Left ventricle myocardium inferior (tissue), 1 donor: ENCODE measurements around the gene SETD7. TPM values are rescaled to one million over a fixed set of nuclear protein-coding genes. Genes with fewer than 3 reads are reported as not detected.

Experiments used
- DNase-seq: peaks from one replicate; pipeline ENCODE4 v3.0.0-alpha.2; 2020
- H3K27ac ChIP-seq: fragments of 200-600 bp; replicated peaks from 2 replicates; pipeline ENCODE4 v1.8.0; 2021
- H3K27me3 ChIP-seq: fragments of 200-600 bp; 2 replicates; pipeline ENCODE4 v1.8.0; 2021; ENCODE audit warnings: low read depth
- H3K36me3 ChIP-seq: fragments of 200-600 bp; 2 replicates; pipeline ENCODE4 v1.8.0; 2021
- H3K4me1 ChIP-seq: fragments of 200-600 bp; 2 replicates; pipeline ENCODE4 v1.8.0; 2021
- H3K4me3 ChIP-seq: fragments of 200-600 bp; 2 replicates; pipeline ENCODE4 v1.8.0; 2021; ENCODE audit warnings: mild to moderate bottlenecking, moderate library complexity
- H3K9me3 ChIP-seq: fragments of 200-600 bp; replicated peaks from 2 replicates; pipeline ENCODE4 v1.8.0; 2021
- CTCF ChIP-seq: fragments of 200-600 bp; IDR thresholded peaks from 2 replicates; pipeline ENCODE4 v1.8.0; 2021; ENCODE audit warnings: antibody characterized with exemption, mild to moderate bottlenecking, borderline replicate concordance
- intact Hi-C: fragments of 100-400 bp; cut with micrococcal nuclease; formaldehyde crosslinking; loops from one replicate; pipeline ENCODE4 v1.11.0; 2022
- total RNA-seq: library from RNA; stranded (reverse); fragmentation: NEBNext Ultra II Directional; extraction: Animal tissue kit (Norgen Biotek cat#: 25700); gene quantifications from one replicate; pipeline ENCODE4 v1.2.1, GENCODE V29; 2021
- donor health status: DM: no; HTN: yes; CAD: no; lungs with severe emphysema.

SETD7 gene
- total RNA-seq, 1 donor from 2014 or later = 50.7 TPM

DNA sequence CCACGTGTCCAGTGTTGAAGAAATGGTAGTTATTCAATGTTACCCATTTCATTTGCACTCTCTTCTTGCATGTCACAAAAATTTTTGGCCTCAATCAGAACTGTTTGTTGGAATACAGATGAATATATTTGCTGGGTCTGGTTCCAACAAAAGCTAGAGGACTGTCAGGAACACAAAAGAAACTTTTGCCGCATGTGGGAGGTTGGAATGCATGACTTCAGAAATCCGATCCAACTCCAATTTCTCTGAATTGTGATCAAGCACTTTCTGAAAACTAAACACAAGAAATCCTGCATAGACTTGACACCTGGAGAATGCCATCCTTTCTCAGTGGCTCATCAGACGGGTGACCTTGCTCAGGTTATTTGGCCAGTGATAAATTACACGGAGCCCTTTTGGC lies 15.4 kb downstream of the SETD7 start:
- H3K9me3 ChIP-seq = no peaks in the 10 kb centered on the region
- H3K4me3 ChIP-seq = no peak overlapping the region
- H3K4me1 ChIP-seq = peaks cover 13% of the 10 kb centered on the region
- DNase-seq = no peak
- H3K36me3 ChIP-seq = peaks cover 21% of the 10 kb centered on the region
- H3K27me3 ChIP-seq = no peaks in the 10 kb centered on the region
- intact Hi-C loops = no loop called here
- H3K27ac ChIP-seq = no peak overlapping the region
- no peak for TF ChIP-seq CTCF

DNA sequence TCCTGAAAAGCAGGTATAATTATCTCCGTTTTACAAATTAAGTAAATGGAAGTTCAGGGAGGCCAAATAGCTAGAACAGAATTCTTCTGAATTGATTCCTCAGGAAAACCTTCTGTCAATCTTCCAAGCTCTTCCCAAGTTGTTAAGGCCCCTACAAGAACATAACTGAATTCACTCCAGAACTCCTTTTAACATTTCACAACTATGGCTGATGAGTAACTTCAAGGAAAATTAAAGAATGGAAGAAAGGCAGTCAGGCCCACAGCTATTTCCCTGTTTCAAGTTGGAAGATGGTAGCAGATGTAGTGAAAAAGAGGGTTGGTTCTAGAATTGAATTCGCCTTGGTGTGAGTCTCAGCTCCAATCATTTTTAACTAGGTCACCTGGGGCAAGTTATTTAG lies 15.9 kb downstream of the SETD7 start:
- DNase-seq = no peak
- H3K36me3 ChIP-seq = peaks cover 16% of the 10 kb centered on the region
- no peaks in the 10 kb centered on the region for H3K27me3 ChIP-seq
- H3K4me3 ChIP-seq = no peak overlapping the region
- TF ChIP-seq CTCF = no peak
- H3K9me3 ChIP-seq = no peaks in the 10 kb centered on the region
- no peak overlapping the region for H3K27ac ChIP-seq
- peaks cover 13% of the 10 kb centered on the region for H3K4me1 ChIP-seq
- intact Hi-C loops = no loop called here

DNA sequence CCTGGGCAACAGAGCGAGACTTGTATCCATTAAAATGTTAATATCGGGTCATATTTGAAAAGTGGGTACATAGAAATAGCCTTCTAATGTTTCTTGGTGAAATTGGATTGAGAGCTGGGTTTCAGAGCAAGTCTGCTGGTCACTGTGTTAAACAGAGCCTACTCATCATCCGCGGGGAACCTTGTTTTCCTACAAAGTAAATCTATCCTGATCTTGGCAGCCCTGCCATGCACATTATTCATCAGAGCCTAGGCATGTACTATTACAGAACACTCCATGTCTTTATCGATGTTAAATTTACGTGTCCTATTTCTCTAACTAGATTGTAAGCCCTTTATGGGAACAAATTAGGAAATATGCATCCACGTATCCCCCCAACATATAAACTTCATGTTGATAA lies 18.7 kb downstream of the SETD7 start:
- H3K4me3 ChIP-seq = no peak overlapping the region
- no peak for DNase-seq
- peaks cover 12% of the 10 kb centered on the region for H3K4me1 ChIP-seq
- H3K27me3 ChIP-seq = no peaks in the 10 kb centered on the region
- no peaks in the 10 kb centered on the region for H3K9me3 ChIP-seq
- TF ChIP-seq CTCF = no peak
- H3K27ac ChIP-seq = no peak overlapping the region
- intact Hi-C loops = no loop called here
- H3K36me3 ChIP-seq = peaks cover 12% of the 10 kb centered on the region

GRCh38 chr4:139535871-139536234 lies 20.2 kb downstream of the SETD7 start:
- no peak overlapping the region for H3K27ac ChIP-seq
- intact Hi-C loops = no loop called here

DNA sequence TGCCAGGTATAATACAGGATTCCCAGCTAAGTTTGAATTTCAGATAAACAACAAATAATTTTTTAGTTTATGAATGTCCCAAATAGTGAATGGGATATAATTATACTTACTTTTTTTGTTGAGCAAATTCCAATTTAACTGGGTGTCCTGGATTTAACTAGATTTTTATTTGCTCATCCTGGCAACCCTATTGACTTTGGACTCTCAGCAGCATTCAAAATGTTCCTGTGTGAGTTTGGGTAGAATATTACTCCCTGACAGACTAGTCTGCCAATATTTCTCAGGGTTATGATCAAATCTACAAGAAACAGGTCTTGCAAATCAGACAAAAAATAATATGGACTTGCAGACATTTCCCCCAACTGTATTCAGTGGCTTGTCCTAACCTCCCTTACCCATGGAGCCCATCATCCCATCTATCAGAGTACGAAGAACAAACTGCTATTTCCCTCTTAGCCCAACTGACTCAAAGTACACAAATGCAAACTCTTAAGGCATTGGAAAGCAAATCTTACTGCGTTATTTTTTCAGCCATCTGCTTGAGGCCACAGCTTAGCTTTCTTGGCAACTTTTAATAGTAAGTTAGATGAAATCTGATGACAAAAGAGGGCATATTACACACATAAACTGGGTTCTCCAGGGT lies 20.7 kb downstream of the SETD7 start:
- intact Hi-C loops = no loop called here
- no peaks in the 10 kb centered on the region for H3K9me3 ChIP-seq
- DNase-seq = no peak
- peaks cover 12% of the 10 kb centered on the region for H3K36me3 ChIP-seq
- peaks cover 9% of the 10 kb centered on the region for H3K4me1 ChIP-seq
- H3K4me3 ChIP-seq = no peak overlapping the region
- H3K27ac ChIP-seq = no peak overlapping the region
- H3K27me3 ChIP-seq = no peaks in the 10 kb centered on the region
- TF ChIP-seq CTCF = no peak

More at GRCh38 chr4:139535871-139536234, 20.2 kb downstream of the SETD7 start:
- no peaks in the 10 kb centered on the region for H3K9me3 ChIP-seq
- no peak overlapping the region for H3K4me3 ChIP-seq
- no peak for TF ChIP-seq CTCF
- no peaks in the 10 kb centered on the region for H3K27me3 ChIP-seq
- peaks cover 9% of the 10 kb centered on the region for H3K4me1 ChIP-seq
- no peak for DNase-seq
- peaks cover 12% of the 10 kb centered on the region for H3K36me3 ChIP-seq
